K562 (cell line): ENCODE measurements around the gene FGR. TPM values are rescaled to one million over a fixed set of nuclear protein-coding genes. Genes with fewer than 3 reads are reported as not detected.

Source experiments
- ARNT ChIP-seq, 2 experiments: fragments of 450-650 bp; IDR thresholded peaks; 2 replicates each; pipeline ENCODE4 v1.6.1; 2016; ENCODE audit warnings: mild to moderate bottlenecking in 1 of 2
- CCNT2 ChIP-seq: IDR thresholded peaks from 2 replicates; pipeline ENCODE4 v1.6.1; 2011; ENCODE audit warnings: borderline replicate concordance, low read depth, mild to moderate bottlenecking, moderate library complexity, mixed read lengths, low read length; ENCODE audit not compliant: insufficient read length; ENCODE audit errors: extremely low read depth
- GABPB2 ChIP-seq: fragments of 250-450 bp; sonication (Bioruptor Pico); conservative IDR thresholded peaks from 2 replicates; pipeline ENCODE4 v1.5.1; 2021; ENCODE audit warnings: mild to moderate bottlenecking
- MXI1 ChIP-seq: IDR thresholded peaks from 2 replicates; pipeline ENCODE4 v1.6.1; 2011; ENCODE audit warnings: low read depth, mild to moderate bottlenecking, improper control_type of control experiment, low read length
- NBN ChIP-seq: fragments of 450-650 bp; IDR thresholded peaks from 2 replicates; pipeline ENCODE4 v1.6.1; 2016; ENCODE audit warnings: low read depth, mild to moderate bottlenecking
- NCOA1 ChIP-seq: fragments of 450-650 bp; IDR thresholded peaks from 2 replicates; pipeline ENCODE4 v1.6.1; 2016; ENCODE audit warnings: low read depth
- NUFIP1 ChIP-seq: fragments of 450-650 bp; IDR thresholded peaks from 2 replicates; pipeline ENCODE4 v1.6.1; 2018; ENCODE audit not compliant: partially characterized antibody
- SMARCA5 ChIP-seq: fragments of 450-650 bp; IDR thresholded peaks from 2 replicates; pipeline ENCODE4 v1.6.1; 2016
- ZKSCAN1 ChIP-seq: fragments of 150-350 bp; IDR thresholded peaks from 2 replicates; pipeline ENCODE4 v1.6.1; 2016; ENCODE audit warnings: low read depth, low read length
- ZNF212 ChIP-seq: fragments of 450-650 bp; formaldehyde crosslinking; IDR thresholded peaks from 2 replicates; pipeline ENCODE4 v1.4.0; 2020; ENCODE audit warnings: mild to moderate bottlenecking
- ZNF263 ChIP-seq: sonication (generic); formaldehyde crosslinking; IDR thresholded peaks from 2 replicates; pipeline ENCODE4 v1.8.0; 2022; ENCODE audit warnings: mild to moderate bottlenecking, missing genetic modification reagents, borderline replicate concordance
- ZNF830 ChIP-seq: fragments of 250-450 bp; sonication (Bioruptor Pico); IDR thresholded peaks from 2 replicates; pipeline ENCODE4 v1.5.0; 2021; ENCODE audit warnings: mild to moderate bottlenecking
- polyA plus RNA-seq, 8 experiments: library from polyadenylated mRNA; depleted of rRNA in 4 of 8; stranded (reverse) in 5 of 8; unstranded in 3 of 8; fragments of >200 nt; fragmentation: Nextera tagmentation in 2 of 8; fragmentation: Illumina TruSeq in 1 of 8; extraction: Ambion mirVana in 2 of 8; extraction: Trizol in 1 of 8; gene quantifications; 2 replicates each; pipeline versions ENCODE4 v1.2.1 to v1.2.3, GENCODE V29; 2011 to 2014; ENCODE audit warnings: inconsistent platforms in 1 of 8, missing spikeins in 1 of 8
- total RNA-seq, 7 experiments: library from RNA; depleted of rRNA in 6 of 7; stranded (reverse); fragments of >200 nt in 6 of 7; fragmentation: Illumina TruSeq in 2 of 7; extraction: Trizol in 2 of 7; gene quantifications; 2 replicates each; pipeline versions ENCODE4 v1.2.1 to v1.2.3, GENCODE V29; 2011 to 2021; ENCODE audit warnings: low replicate concordance in 1 of 7
- TF ChIP-seq, protein P1 (sequence below): fragments of 200-600 bp; sonication (generic); IDR thresholded peaks from one replicate; pipeline ENCODE4 v1.6.1; 2012; ENCODE audit warnings: mild to moderate bottlenecking, low read depth, low read length, inconsistent platforms
- TF ChIP-seq, protein P2 (sequence below): fragments of 250-450 bp; sonication (Bioruptor Pico); IDR thresholded peaks from 2 replicates; pipeline ENCODE4 v1.9.0; 2021; ENCODE audit warnings: mild to moderate bottlenecking, inconsistent platforms

Gene FGR
- total and polyA plus RNA-seq, 9 of the 15 experiments (the other 6 are each of a cell fraction or from before 2014, with no cell fraction given) = 0.04 to 0.11 TPM; not detected in 7

DNA sequence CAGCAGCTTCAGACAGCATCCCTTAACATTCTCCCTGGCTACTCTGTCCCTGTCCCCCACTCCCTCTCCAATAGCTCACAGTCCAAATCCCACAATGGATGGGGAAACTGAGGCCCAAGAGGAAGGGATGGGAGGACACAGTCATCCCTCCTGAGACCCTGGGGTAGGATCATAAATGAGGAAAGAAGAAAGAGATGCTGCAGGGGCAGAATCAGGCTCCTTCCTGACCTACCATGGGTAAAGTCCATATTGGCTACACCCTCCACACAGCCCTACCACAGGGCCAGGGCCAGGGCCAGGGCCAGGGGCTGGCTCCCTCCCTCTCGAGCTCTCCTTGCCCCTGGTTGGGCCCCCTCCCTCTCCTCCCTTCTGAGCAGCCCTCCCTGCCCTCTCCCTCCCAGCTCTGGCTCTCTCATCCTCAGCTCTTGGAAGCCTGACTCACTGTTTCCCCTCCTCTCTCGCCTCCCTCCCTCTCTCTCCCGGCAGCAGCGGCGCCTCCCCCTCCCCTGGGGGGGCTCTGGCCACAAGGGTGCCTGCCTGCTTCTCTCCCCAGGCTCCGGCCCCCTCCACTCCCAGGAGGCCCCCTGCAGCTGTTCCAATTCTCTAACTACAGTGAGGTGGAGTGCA lies 36.0 kb downstream of the FGR start (continued):
- TF ChIP-seq, protein P1, sequence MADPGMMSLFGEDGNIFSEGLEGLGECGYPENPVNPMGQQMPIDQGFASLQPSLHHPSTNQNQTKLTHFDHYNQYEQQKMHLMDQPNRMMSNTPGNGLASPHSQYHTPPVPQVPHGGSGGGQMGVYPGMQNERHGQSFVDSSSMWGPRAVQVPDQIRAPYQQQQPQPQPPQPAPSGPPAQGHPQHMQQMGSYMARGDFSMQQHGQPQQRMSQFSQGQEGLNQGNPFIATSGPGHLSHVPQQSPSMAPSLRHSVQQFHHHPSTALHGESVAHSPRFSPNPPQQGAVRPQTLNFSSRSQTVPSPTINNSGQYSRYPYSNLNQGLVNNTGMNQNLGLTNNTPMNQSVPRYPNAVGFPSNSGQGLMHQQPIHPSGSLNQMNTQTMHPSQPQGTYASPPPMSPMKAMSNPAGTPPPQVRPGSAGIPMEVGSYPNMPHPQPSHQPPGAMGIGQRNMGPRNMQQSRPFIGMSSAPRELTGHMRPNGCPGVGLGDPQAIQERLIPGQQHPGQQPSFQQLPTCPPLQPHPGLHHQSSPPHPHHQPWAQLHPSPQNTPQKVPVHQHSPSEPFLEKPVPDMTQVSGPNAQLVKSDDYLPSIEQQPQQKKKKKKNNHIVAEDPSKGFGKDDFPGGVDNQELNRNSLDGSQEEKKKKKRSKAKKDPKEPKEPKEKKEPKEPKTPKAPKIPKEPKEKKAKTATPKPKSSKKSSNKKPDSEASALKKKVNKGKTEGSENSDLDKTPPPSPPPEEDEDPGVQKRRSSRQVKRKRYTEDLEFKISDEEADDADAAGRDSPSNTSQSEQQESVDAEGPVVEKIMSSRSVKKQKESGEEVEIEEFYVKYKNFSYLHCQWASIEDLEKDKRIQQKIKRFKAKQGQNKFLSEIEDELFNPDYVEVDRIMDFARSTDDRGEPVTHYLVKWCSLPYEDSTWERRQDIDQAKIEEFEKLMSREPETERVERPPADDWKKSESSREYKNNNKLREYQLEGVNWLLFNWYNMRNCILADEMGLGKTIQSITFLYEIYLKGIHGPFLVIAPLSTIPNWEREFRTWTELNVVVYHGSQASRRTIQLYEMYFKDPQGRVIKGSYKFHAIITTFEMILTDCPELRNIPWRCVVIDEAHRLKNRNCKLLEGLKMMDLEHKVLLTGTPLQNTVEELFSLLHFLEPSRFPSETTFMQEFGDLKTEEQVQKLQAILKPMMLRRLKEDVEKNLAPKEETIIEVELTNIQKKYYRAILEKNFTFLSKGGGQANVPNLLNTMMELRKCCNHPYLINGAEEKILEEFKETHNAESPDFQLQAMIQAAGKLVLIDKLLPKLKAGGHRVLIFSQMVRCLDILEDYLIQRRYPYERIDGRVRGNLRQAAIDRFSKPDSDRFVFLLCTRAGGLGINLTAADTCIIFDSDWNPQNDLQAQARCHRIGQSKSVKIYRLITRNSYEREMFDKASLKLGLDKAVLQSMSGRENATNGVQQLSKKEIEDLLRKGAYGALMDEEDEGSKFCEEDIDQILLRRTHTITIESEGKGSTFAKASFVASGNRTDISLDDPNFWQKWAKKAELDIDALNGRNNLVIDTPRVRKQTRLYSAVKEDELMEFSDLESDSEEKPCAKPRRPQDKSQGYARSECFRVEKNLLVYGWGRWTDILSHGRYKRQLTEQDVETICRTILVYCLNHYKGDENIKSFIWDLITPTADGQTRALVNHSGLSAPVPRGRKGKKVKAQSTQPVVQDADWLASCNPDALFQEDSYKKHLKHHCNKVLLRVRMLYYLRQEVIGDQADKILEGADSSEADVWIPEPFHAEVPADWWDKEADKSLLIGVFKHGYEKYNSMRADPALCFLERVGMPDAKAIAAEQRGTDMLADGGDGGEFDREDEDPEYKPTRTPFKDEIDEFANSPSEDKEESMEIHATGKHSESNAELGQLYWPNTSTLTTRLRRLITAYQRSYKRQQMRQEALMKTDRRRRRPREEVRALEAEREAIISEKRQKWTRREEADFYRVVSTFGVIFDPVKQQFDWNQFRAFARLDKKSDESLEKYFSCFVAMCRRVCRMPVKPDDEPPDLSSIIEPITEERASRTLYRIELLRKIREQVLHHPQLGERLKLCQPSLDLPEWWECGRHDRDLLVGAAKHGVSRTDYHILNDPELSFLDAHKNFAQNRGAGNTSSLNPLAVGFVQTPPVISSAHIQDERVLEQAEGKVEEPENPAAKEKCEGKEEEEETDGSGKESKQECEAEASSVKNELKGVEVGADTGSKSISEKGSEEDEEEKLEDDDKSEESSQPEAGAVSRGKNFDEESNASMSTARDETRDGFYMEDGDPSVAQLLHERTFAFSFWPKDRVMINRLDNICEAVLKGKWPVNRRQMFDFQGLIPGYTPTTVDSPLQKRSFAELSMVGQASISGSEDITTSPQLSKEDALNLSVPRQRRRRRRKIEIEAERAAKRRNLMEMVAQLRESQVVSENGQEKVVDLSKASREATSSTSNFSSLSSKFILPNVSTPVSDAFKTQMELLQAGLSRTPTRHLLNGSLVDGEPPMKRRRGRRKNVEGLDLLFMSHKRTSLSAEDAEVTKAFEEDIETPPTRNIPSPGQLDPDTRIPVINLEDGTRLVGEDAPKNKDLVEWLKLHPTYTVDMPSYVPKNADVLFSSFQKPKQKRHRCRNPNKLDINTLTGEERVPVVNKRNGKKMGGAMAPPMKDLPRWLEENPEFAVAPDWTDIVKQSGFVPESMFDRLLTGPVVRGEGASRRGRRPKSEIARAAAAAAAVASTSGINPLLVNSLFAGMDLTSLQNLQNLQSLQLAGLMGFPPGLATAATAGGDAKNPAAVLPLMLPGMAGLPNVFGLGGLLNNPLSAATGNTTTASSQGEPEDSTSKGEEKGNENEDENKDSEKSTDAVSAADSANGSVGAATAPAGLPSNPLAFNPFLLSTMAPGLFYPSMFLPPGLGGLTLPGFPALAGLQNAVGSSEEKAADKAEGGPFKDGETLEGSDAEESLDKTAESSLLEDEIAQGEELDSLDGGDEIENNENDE = no peak
- TF ChIP-seq ZNF212 (CRISPR knock-in tag) = no peak
- no peak for TF ChIP-seq NBN
- TF ChIP-seq MXI1 = no peak
- no peak for TF ChIP-seq ZKSCAN1
- TF ChIP-seq NUFIP1 = no peak
- peak; percentile 59 for TF ChIP-seq CCNT2
- peak; percentile 50; the same call in 1 of the 2 replicates for TF ChIP-seq ZNF263 (CRISPR knock-in tag)
- no peak for TF ChIP-seq GABPB2
- TF ChIP-seq SMARCA5 = no peak
- TF ChIP-seq, protein P2, sequence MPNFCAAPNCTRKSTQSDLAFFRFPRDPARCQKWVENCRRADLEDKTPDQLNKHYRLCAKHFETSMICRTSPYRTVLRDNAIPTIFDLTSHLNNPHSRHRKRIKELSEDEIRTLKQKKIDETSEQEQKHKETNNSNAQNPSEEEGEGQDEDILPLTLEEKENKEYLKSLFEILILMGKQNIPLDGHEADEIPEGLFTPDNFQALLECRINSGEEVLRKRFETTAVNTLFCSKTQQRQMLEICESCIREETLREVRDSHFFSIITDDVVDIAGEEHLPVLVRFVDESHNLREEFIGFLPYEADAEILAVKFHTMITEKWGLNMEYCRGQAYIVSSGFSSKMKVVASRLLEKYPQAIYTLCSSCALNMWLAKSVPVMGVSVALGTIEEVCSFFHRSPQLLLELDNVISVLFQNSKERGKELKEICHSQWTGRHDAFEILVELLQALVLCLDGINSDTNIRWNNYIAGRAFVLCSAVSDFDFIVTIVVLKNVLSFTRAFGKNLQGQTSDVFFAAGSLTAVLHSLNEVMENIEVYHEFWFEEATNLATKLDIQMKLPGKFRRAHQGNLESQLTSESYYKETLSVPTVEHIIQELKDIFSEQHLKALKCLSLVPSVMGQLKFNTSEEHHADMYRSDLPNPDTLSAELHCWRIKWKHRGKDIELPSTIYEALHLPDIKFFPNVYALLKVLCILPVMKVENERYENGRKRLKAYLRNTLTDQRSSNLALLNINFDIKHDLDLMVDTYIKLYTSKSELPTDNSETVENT (CRISPR knock-in tag) = no peak
- TF ChIP-seq ZNF830 (CRISPR knock-in tag) = no peak
- TF ChIP-seq ARNT (IDR thresholded peaks at IDR 0.05) = no peak
- TF ChIP-seq NCOA1 = 0 out of 2 replicates have a peak, but pooled peaks have one; percentile 45
